ENCODE results near the gene LARGE1.

The LARGE1 gene

GRCh38 chr22:33564683-33565082, 355.6 kb downstream of the LARGE1 start:
- no peak for DNase-seq
- no peak for TF ChIP-seq CTCF (IDR thresholded peaks at IDR 0.05; ENCODE audit: low read depth, low read length, missing control alignments)
- Histone ChIP-seq H3K4me3 (ENCODE audit: low read depth, low read length) (no peak overlapping the region), H3K27me3 (replicated peaks) (no peaks in the 10 kb centered on the region), H3K36me3 (replicated peaks) (no peaks in the 10 kb centered on the region), H3K27ac (no peak overlapping the region)
- in situ Hi-C loops (cut with HindIII; ENCODE audit: low pct_ligation_motif_present, low sequenced_read_pairs): no loop called here

- in situ Hi-C loops (cut with HindIII; ENCODE audit: low pct_ligation_motif_present, low sequenced_read_pairs): no loop called here
- H3K36me3 ChIP-seq (replicated peaks): no peaks in the 10 kb centered on the region
- H3K27me3 ChIP-seq (replicated peaks): no peaks in the 10 kb centered on the region
- no peak for DNase-seq
- no peak overlapping the region for H3K4me3 ChIP-seq (ENCODE audit: low read depth, low read length)
- no peak for TF ChIP-seq CTCF (IDR thresholded peaks at IDR 0.05; ENCODE audit: low read depth, low read length, missing control alignments)
- no peak overlapping the region for H3K27ac ChIP-seq
Measured at GRCh38 chr22:33563220-33563964, 356.9 kb downstream of the LARGE1 start.

DNA sequence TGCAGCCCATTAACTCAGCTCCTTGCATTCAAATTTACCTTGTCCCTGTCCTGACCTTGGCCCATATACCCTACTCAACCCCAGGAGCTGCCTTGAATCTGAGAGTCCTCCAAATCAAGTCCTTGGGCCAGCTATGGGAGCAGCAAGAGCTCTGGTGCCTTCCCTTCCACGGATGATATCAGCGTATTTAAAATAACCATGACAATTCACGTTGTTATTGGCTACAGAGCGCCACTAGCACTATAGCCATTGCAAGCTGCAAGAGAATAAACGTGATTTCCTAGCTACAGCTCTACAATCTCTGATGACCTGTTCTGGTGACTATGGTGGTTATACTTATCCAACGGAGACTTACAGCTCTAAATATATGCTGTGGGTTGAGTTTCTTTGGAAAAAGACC, 357.8 kb downstream of the LARGE1 start:
- TF ChIP-seq CTCF (IDR thresholded peaks at IDR 0.05; ENCODE audit: low read depth, low read length, missing control alignments): no peak
- in situ Hi-C loops (cut with HindIII; ENCODE audit: low pct_ligation_motif_present, low sequenced_read_pairs): no loop called here
- DNase-seq: no peak
- Histone ChIP-seq H3K36me3 (replicated peaks) (no peaks in the 10 kb centered on the region), H3K4me3 (ENCODE audit: low read depth, low read length) (no peak overlapping the region), H3K27me3 (replicated peaks) (no peaks in the 10 kb centered on the region), H3K27ac (no peak overlapping the region)

- no peak overlapping the region for H3K27ac ChIP-seq
- H3K4me3 ChIP-seq (ENCODE audit: low read depth, low read length): no peak overlapping the region
- TF ChIP-seq CTCF (IDR thresholded peaks at IDR 0.05; ENCODE audit: low read depth, low read length, missing control alignments): no peak
Measured at GRCh38 chr22:33561149-33561807, 359.0 kb downstream of the LARGE1 start.

DNA sequence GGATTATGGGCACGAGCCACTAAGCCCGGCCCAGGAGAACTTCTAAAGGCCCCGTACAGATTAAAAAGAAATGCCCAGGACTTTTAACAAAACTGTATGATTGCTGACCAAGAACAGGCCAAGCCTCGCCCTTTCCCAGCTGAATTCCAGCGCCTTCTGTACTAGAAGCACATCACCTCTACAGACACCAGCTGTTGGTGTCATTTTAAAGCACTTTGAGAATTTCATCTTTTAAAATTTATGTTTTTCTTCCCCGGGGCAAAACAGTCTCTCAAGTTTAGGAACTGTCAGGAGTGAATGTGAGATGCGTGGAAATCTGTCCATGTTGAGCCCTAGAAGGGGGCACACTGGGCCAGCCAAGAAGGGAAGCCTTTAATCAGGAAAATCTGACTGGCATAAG, 362.4 kb downstream of the LARGE1 start:
- no peak for TF ChIP-seq CTCF (IDR thresholded peaks at IDR 0.05; ENCODE audit: low read depth, low read length, missing control alignments)
- Histone ChIP-seq H3K27me3 (replicated peaks) (no peaks in the 10 kb centered on the region), H3K36me3 (replicated peaks) (no peaks in the 10 kb centered on the region), H3K27ac (no peak overlapping the region), H3K4me3 (ENCODE audit: low read depth, low read length) (no peak overlapping the region)
- no peak for DNase-seq
- in situ Hi-C loops (cut with HindIII; ENCODE audit: low pct_ligation_motif_present, low sequenced_read_pairs): no loop called here

More at GRCh38 chr22:33561149-33561807, 359.0 kb downstream of the LARGE1 start:
- Histone ChIP-seq H3K36me3 (replicated peaks) (no peaks in the 10 kb centered on the region), H3K27me3 (replicated peaks) (no peaks in the 10 kb centered on the region)
- no peak for DNase-seq
- in situ Hi-C loops (cut with HindIII; ENCODE audit: low pct_ligation_motif_present, low sequenced_read_pairs): no loop called here

Measured in brain microvascular endothelial cell (primary cell).